K562 (cell line): Measurements from ENCODE around the gene TRIM25. TPM values are rescaled to one million over a fixed set of nuclear protein-coding genes. Genes with fewer than 3 reads are reported as not detected.

Source experiments
- ARID2 ChIP-seq: fragments of 450-650 bp; IDR thresholded peaks from 2 replicates; pipeline ENCODE4 v1.6.1; 2017; ENCODE audit warnings: antibody characterized with exemption, mild to moderate bottlenecking
- CREM ChIP-seq: IDR thresholded peaks from 2 replicates; pipeline ENCODE4 v1.6.1; 2014; ENCODE audit warnings: antibody characterized with exemption, low read depth
- FUS ChIP-seq: fragments of 200-400 bp; formaldehyde crosslinking; optimal IDR thresholded peaks from 2 replicates; pipeline ENCODE3; 2017; ENCODE audit warnings: low read depth, low read length
- HMGN3 ChIP-seq: IDR thresholded peaks from 2 replicates; pipeline ENCODE4 v1.6.1; 2011; ENCODE audit warnings: borderline replicate concordance, low read depth, mild to moderate bottlenecking, mixed read lengths, low read length; ENCODE audit not compliant: insufficient read length; ENCODE audit errors: extremely low read depth
- KAT7 ChIP-seq: sonication (generic); formaldehyde crosslinking; IDR thresholded peaks from 2 replicates; pipeline ENCODE4 v1.8.0; 2022; ENCODE audit warnings: missing genetic modification reagents, mild to moderate bottlenecking, borderline replicate concordance
- MYC ChIP-seq, 2 experiments: fragments of 250-450 bp in 1 of 2; sonication (Bioruptor Pico) in 1 of 2; IDR thresholded peaks; 2 replicates each; pipeline versions ENCODE4 v1.5.1 to v1.6.1; 2012 to 2021; ENCODE audit warnings: low read depth in 2 of 2, borderline replicate concordance in 1 of 2, improper control_type of control experiment in 1 of 2, low read length in 1 of 2, mild to moderate bottlenecking in 1 of 2, moderate library complexity in 1 of 2
- PTBP1 ChIP-seq: fragments of 200-400 bp; formaldehyde crosslinking; IDR thresholded peaks from 2 replicates; pipeline ENCODE4 v1.6.1; 2017; ENCODE audit warnings: low read depth, low read length
- RFX5 ChIP-seq: IDR thresholded peaks from 2 replicates; pipeline ENCODE4 v1.6.1; 2011; ENCODE audit warnings: low read depth, mild to moderate bottlenecking, improper control_type of control experiment, low read length
- THAP7 ChIP-seq: fragments of 250-450 bp; sonication (Bioruptor Pico); IDR thresholded peaks from 2 replicates; pipeline ENCODE4 v1.5.0; 2021
- XRCC4 ChIP-seq: IDR thresholded peaks from one replicate; pipeline ENCODE4 v1.6.1; 2011; ENCODE audit not compliant: insufficient read depth, insufficient read length; ENCODE audit errors: extremely low read depth
- ZFX ChIP-seq: sonication (generic); formaldehyde crosslinking; IDR thresholded peaks from 2 replicates; pipeline ENCODE4 v1.8.0; 2022; ENCODE audit warnings: mild to moderate bottlenecking, missing genetic modification reagents, moderate library complexity
- ZNF165 ChIP-seq: fragments of 250-450 bp; sonication (Bioruptor Pico); IDR thresholded peaks from 2 replicates; pipeline ENCODE4 v1.4.0; 2020; ENCODE audit warnings: borderline replicate concordance
- polyA plus RNA-seq, 8 experiments: library from polyadenylated mRNA; depleted of rRNA in 4 of 8; stranded (reverse) in 5 of 8; unstranded in 3 of 8; fragments of >200 nt; fragmentation: Nextera tagmentation in 2 of 8; fragmentation: Illumina TruSeq in 1 of 8; extraction: Ambion mirVana in 2 of 8; extraction: Trizol in 1 of 8; gene quantifications; 2 replicates each; pipeline versions ENCODE4 v1.2.1 to v1.2.3, GENCODE V29; 2011 to 2014; ENCODE audit warnings: inconsistent platforms in 1 of 8, missing spikeins in 1 of 8
- total RNA-seq, 7 experiments: library from RNA; depleted of rRNA in 6 of 7; stranded (reverse); fragments of >200 nt in 6 of 7; fragmentation: Illumina TruSeq in 2 of 7; extraction: Trizol in 2 of 7; gene quantifications; 2 replicates each; pipeline versions ENCODE4 v1.2.1 to v1.2.3, GENCODE V29; 2011 to 2021; ENCODE audit warnings: low replicate concordance in 1 of 7
- TF ChIP-seq, protein P1 (sequence below): sonication (generic); formaldehyde crosslinking; IDR thresholded peaks from 2 replicates; pipeline ENCODE4 v1.8.0; 2022; ENCODE audit warnings: mild to moderate bottlenecking, missing genetic modification reagents
- TF ChIP-seq, protein P2 (sequence below): sonication (generic); formaldehyde crosslinking; IDR thresholded peaks from 2 replicates; pipeline ENCODE4 v1.8.0; 2022; ENCODE audit warnings: mild to moderate bottlenecking, missing genetic modification reagents
- TF ChIP-seq, protein P3 (sequence below): sonication (generic); formaldehyde crosslinking; IDR thresholded peaks from 2 replicates; pipeline ENCODE4 v1.8.0; 2022; ENCODE audit warnings: missing genetic modification reagents, mild to moderate bottlenecking, borderline replicate concordance

TRIM25 gene
- total and polyA plus RNA-seq, 9 of the 15 experiments (the other 6 are each of a cell fraction or from before 2014, with no cell fraction given) = 5.9 to 49.5 (median 24.5) TPM

GRCh38 chr17:56960596-56961538 is 47.0 kb upstream of the TRIM25 start, which contains the start of gene COIL (continued):
- TF ChIP-seq MYC (IDR thresholded peaks at IDR 0.05; ENCODE audit: low read depth, low read length) = peak; percentile 95
- peak; percentile 37; the same call in 1 of the 2 replicates for TF ChIP-seq MYC (CRISPR knock-in tag; IDR thresholded peaks at IDR 0.05; ENCODE audit: borderline replicate concordance, low read depth)
- TF ChIP-seq, protein P1, sequence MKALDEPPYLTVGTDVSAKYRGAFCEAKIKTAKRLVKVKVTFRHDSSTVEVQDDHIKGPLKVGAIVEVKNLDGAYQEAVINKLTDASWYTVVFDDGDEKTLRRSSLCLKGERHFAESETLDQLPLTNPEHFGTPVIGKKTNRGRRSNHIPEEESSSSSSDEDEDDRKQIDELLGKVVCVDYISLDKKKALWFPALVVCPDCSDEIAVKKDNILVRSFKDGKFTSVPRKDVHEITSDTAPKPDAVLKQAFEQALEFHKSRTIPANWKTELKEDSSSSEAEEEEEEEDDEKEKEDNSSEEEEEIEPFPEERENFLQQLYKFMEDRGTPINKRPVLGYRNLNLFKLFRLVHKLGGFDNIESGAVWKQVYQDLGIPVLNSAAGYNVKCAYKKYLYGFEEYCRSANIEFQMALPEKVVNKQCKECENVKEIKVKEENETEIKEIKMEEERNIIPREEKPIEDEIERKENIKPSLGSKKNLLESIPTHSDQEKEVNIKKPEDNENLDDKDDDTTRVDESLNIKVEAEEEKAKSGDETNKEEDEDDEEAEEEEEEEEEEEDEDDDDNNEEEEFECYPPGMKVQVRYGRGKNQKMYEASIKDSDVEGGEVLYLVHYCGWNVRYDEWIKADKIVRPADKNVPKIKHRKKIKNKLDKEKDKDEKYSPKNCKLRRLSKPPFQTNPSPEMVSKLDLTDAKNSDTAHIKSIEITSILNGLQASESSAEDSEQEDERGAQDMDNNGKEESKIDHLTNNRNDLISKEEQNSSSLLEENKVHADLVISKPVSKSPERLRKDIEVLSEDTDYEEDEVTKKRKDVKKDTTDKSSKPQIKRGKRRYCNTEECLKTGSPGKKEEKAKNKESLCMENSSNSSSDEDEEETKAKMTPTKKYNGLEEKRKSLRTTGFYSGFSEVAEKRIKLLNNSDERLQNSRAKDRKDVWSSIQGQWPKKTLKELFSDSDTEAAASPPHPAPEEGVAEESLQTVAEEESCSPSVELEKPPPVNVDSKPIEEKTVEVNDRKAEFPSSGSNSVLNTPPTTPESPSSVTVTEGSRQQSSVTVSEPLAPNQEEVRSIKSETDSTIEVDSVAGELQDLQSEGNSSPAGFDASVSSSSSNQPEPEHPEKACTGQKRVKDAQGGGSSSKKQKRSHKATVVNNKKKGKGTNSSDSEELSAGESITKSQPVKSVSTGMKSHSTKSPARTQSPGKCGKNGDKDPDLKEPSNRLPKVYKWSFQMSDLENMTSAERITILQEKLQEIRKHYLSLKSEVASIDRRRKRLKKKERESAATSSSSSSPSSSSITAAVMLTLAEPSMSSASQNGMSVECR (CRISPR knock-in tag) = no peak
- TF ChIP-seq FUS = no peak
- peak; percentile 93 for TF ChIP-seq ZFX (CRISPR knock-in tag)
- peak; percentile 49; the same call in 1 of the 2 replicates for TF ChIP-seq CREM
- TF ChIP-seq XRCC4 = no peak
- TF ChIP-seq KAT7 = peak; percentile 61; the same call in 1 of the 2 replicates
- no peak for TF ChIP-seq HMGN3
- no peak for TF ChIP-seq PTBP1
- no peak for TF ChIP-seq THAP7
- TF ChIP-seq, protein P2, sequence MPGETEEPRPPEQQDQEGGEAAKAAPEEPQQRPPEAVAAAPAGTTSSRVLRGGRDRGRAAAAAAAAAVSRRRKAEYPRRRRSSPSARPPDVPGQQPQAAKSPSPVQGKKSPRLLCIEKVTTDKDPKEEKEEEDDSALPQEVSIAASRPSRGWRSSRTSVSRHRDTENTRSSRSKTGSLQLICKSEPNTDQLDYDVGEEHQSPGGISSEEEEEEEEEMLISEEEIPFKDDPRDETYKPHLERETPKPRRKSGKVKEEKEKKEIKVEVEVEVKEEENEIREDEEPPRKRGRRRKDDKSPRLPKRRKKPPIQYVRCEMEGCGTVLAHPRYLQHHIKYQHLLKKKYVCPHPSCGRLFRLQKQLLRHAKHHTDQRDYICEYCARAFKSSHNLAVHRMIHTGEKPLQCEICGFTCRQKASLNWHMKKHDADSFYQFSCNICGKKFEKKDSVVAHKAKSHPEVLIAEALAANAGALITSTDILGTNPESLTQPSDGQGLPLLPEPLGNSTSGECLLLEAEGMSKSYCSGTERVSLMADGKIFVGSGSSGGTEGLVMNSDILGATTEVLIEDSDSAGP (CRISPR knock-in tag) = no peak
- no peak for TF ChIP-seq RFX5
- no peak for TF ChIP-seq ARID2
- TF ChIP-seq, protein P3, sequence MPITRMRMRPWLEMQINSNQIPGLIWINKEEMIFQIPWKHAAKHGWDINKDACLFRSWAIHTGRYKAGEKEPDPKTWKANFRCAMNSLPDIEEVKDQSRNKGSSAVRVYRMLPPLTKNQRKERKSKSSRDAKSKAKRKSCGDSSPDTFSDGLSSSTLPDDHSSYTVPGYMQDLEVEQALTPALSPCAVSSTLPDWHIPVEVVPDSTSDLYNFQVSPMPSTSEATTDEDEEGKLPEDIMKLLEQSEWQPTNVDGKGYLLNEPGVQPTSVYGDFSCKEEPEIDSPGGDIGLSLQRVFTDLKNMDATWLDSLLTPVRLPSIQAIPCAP (CRISPR knock-in tag) = no peak
- no peak for TF ChIP-seq ZNF165 (CRISPR knock-in tag)
